B cell (primary cell): ENCODE data around the gene TMEM266. TPM values are rescaled to one million over a fixed set of nuclear protein-coding genes. Genes with fewer than 3 reads are reported as not detected.

Experiments
- ATAC-seq: fragments of 200-7000 bp; cut with Tn5 transposase; one replicate; pipeline ENCODE4 v1.10.0; 2021; ENCODE audit warnings: low read depth, mild to moderate bottlenecking, moderate number of reproducible peaks, moderate library complexity
- CTCF ChIA-PET: fragments of 350-600 bp; sonication (Branson Sonifier 250); formaldehyde crosslinking; loops from one replicate; lab custom pipeline; 2021; ENCODE audit warnings: antibody characterized with exemption, inconsistent platforms; lab: Charles Lee
- POLR2A ChIA-PET: fragments of 350-600 bp; sonication (Branson Sonifier 250); formaldehyde crosslinking; loops from one replicate; lab custom pipeline; 2021; ENCODE audit warnings: antibody characterized with exemption; lab: Charles Lee
- DNase-seq: peaks from one replicate; pipeline ENCODE4 v3.0.0; 2013
- H2AFZ ChIP-seq: 2 replicates; pipeline ENCODE4 v1.6.1; 2012; ENCODE audit warnings: mild to moderate bottlenecking, low read depth, low read length; ENCODE audit not compliant: insufficient read depth, poor library complexity, severe bottlenecking
- H3K27ac ChIP-seq, 2 donors: 1 replicate in 1 of 2; 2 replicates in 1 of 2; pipeline ENCODE4 v1.5.1; 2012 to 2013; ENCODE audit warnings: low read length in 2 of 2, mild to moderate bottlenecking in 2 of 2, moderate library complexity in 1 of 2
- H3K27me3 ChIP-seq, 4 experiments: fragments of 200-600 bp in 1 of 4; sonication (generic) in 1 of 4; replicated peaks in 1 of 4; 1 replicate in 2 of 4; 2 replicates in 2 of 4; pipeline versions ENCODE4 v1.6.1 to v1.7.0; 2013 to 2016; ENCODE audit warnings: low read length in 3 of 4, mild to moderate bottlenecking in 2 of 4, mixed read lengths in 1 of 4, moderate library complexity in 1 of 4; ENCODE audit not compliant: insufficient read depth in 4 of 4, control insufficient read depth in 3 of 4; ENCODE audit errors: control extremely low read depth in 1 of 4
- H3K36me3 ChIP-seq, 2 experiments: replicated peaks in 1 of 2; 1 replicate in 1 of 2; 2 replicates in 1 of 2; pipeline versions ENCODE4 v1.6.1 to v1.7.1; 2013; ENCODE audit warnings: low read length in 1 of 2; ENCODE audit not compliant: insufficient read depth in 2 of 2, control insufficient read depth in 1 of 2; ENCODE audit errors: control extremely low read depth in 1 of 2, extremely low read depth in 1 of 2
- H3K4me1 ChIP-seq, 2 donors: fragments of 200-600 bp in 1 of 2; sonication (generic) in 1 of 2; 1 replicate in 1 of 2; 2 replicates in 1 of 2; pipeline versions ENCODE4 v1.5.1 to v1.6.1; 2013 to 2017; ENCODE audit warnings: low read length in 2 of 2; ENCODE audit not compliant: control insufficient read depth in 2 of 2, insufficient read depth in 2 of 2
- H3K4me2 ChIP-seq: replicated peaks from 2 replicates; pipeline ENCODE3; 2012; ENCODE audit warnings: mild to moderate bottlenecking, low read depth, low read length; ENCODE audit not compliant: poor library complexity, severe bottlenecking
- H3K4me3 ChIP-seq, 5 experiments: fragments of 200-600 bp in 1 of 5; sonication (generic) in 1 of 5; 1 replicate in 3 of 5; 2 replicates in 2 of 5; pipeline versions ENCODE4 v1.5.1 to v1.7.0; 2011 to 2016; ENCODE audit warnings: low read length in 4 of 5, mild to moderate bottlenecking in 4 of 5, low read depth in 2 of 5, control low read depth in 1 of 5, moderate library complexity in 1 of 5; ENCODE audit not compliant: insufficient read depth in 1 of 5; ENCODE audit errors: control extremely low read depth in 1 of 5, extremely low read depth in 1 of 5
- H3K79me2 ChIP-seq: fragments of 200-600 bp; sonication (generic); one replicate; pipeline ENCODE4 v1.6.0; 2016; ENCODE audit warnings: low read length; ENCODE audit not compliant: control insufficient read depth, insufficient read depth
- H3K9ac ChIP-seq: fragments of 200-600 bp; sonication (generic); 2 replicates; pipeline ENCODE4 v1.6.1; 2017; ENCODE audit warnings: mild to moderate bottlenecking, low read length, moderate library complexity
- H3K9me3 ChIP-seq, 3 donors: one replicate each; pipeline versions ENCODE4 v1.6.1 to v1.7.1; 2013; ENCODE audit warnings: low read length in 2 of 3; ENCODE audit not compliant: control insufficient read depth in 2 of 3, insufficient read depth in 1 of 3; ENCODE audit errors: control extremely low read depth in 1 of 3
- H4K20me1 ChIP-seq: 2 replicates; pipeline ENCODE4 v1.6.0; 2012; ENCODE audit warnings: mild to moderate bottlenecking, low read length; ENCODE audit not compliant: insufficient read depth, control insufficient read depth, poor library complexity, severe bottlenecking
- H3K27ac Mint-ChIP-seq: one replicate; pipeline ENCODE4 v1.8.0; 2021; ENCODE audit warnings: mixed read lengths
- H3K27me3 Mint-ChIP-seq: one replicate; pipeline ENCODE4 v1.8.0; 2021; ENCODE audit warnings: mixed read lengths
- H3K4me1 Mint-ChIP-seq: one replicate; pipeline ENCODE4 v1.8.0; 2021; ENCODE audit warnings: mixed read lengths
- H3K4me3 Mint-ChIP-seq: one replicate; pipeline ENCODE4 v1.8.0; 2021; ENCODE audit warnings: mixed read lengths
- H3K9me3 Mint-ChIP-seq: one replicate; pipeline ENCODE4 v1.8.0; 2022; ENCODE audit warnings: mixed read lengths; ENCODE audit not compliant: insufficient read depth
- EZH2 ChIP-seq: IDR thresholded peaks from 2 replicates; pipeline ENCODE4 v1.6.1; 2012; ENCODE audit warnings: borderline replicate concordance, low read depth, mild to moderate bottlenecking, moderate library complexity, low read length; ENCODE audit not compliant: insufficient read depth, poor library complexity, severe bottlenecking
- WGBS: methylation state at CpG from one replicate; pipeline ENCODE4 v1.1.5; 2013; ENCODE audit warnings: missing lambda C conversion rate; ENCODE audit not compliant: insufficient coverage; 5-methylcytosine and 5-hydroxymethylcytosine counted together
- intact Hi-C: fragments of 100-400 bp; cut with micrococcal nuclease; formaldehyde crosslinking; loops from one replicate; pipeline ENCODE4 v1.10.0; 2022
- polyA plus RNA-seq: library from polyadenylated mRNA; depleted of rRNA; stranded (reverse); fragments of >200 nt; gene quantifications from 2 replicates; pipeline ENCODE4 v1.2.3, GENCODE V29; 2012
- total RNA-seq, 2 donors: library from RNA; stranded (reverse); fragments of 120-200 nt in 1 of 2; gene quantifications; 1 replicate in 1 of 2; 2 replicates in 1 of 2; pipeline versions ENCODE4 v1.2.3 to v1.2.4, GENCODE V29; 2013 to 2022
- TF ChIP-seq, protein P1 (sequence below): fragments of 200-600 bp; IDR thresholded peaks from one replicate; pipeline ENCODE4 v1.8.0; 2022; ENCODE audit warnings: antibody characterized with exemption, mild to moderate bottlenecking

TMEM266 gene
- total and polyA plus RNA-seq, 2 donors (not counting 1 experiment from before 2014, with no cell fraction given): not detected

DNA sequence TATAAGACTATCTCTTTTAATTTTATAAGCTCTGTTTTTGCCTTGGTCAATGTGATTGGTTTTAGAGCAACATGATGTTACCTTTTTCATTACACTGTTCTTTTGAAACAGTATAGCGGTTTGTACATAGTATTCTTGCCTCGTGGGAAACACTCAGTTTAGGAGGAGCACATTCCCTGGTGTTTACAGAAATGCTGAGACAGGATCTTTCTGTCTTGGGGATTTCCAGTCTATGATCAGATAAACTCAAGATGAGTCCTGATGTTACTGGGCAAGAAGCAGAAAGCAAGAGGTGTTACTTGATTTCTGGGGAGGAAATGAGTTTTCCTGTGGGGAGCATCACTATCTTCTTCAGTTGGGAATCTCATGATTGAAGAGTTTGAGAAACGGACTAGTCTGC, 2.5 kb downstream of the TMEM266 start:
- no peak for TF ChIP-seq EZH2
- TF ChIP-seq, protein P1, sequence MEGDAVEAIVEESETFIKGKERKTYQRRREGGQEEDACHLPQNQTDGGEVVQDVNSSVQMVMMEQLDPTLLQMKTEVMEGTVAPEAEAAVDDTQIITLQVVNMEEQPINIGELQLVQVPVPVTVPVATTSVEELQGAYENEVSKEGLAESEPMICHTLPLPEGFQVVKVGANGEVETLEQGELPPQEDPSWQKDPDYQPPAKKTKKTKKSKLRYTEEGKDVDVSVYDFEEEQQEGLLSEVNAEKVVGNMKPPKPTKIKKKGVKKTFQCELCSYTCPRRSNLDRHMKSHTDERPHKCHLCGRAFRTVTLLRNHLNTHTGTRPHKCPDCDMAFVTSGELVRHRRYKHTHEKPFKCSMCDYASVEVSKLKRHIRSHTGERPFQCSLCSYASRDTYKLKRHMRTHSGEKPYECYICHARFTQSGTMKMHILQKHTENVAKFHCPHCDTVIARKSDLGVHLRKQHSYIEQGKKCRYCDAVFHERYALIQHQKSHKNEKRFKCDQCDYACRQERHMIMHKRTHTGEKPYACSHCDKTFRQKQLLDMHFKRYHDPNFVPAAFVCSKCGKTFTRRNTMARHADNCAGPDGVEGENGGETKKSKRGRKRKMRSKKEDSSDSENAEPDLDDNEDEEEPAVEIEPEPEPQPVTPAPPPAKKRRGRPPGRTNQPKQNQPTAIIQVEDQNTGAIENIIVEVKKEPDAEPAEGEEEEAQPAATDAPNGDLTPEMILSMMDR: no peak
- Histone ChIP-seq H4K20me1 (no peaks in the 10 kb centered on the region), H3K36me3 (no peaks in the 10 kb centered on the region), H3K9me3 (no peaks in the 10 kb centered on the region), H3K79me2 (no peaks in the 10 kb centered on the region), H3K4me2 (no peak overlapping the region), H3K27me3 (peaks cover 0 to 41% (median 23%) of the 10 kb centered on the region in 4 experiments), H3K4me1 (peaks cover 24 to 26% of the 10 kb centered on the region in 2 donors), H3K9ac (no peak overlapping the region), H3K27ac (no peak overlapping the region), H2AFZ (no peak overlapping the region), H3K4me3 (no peak overlapping the region)
- peaks cover 59% of the 10 kb centered on the region for H3K27me3 Mint-ChIP-seq
- peaks cover 28% of the 10 kb centered on the region for H3K4me1 Mint-ChIP-seq
- no peak overlapping the region for H3K27ac Mint-ChIP-seq
- ChIA-PET POLR2A (no interaction called here), CTCF (interaction anchor here (6.7 kb wide), 1 partner anchor 77 kb away, joined by 97 read pairs; no protein-coding TSS in a partner anchor)
- DNase-seq (no peak), ATAC-seq (no peak)
- intact Hi-C loops: no loop called here
- 86% methylated on average over 3 of the region's 3 CpGs for WGBS
- H3K4me3 Mint-ChIP-seq: no peak overlapping the region
- no peaks in the 10 kb centered on the region for H3K9me3 Mint-ChIP-seq

DNA sequence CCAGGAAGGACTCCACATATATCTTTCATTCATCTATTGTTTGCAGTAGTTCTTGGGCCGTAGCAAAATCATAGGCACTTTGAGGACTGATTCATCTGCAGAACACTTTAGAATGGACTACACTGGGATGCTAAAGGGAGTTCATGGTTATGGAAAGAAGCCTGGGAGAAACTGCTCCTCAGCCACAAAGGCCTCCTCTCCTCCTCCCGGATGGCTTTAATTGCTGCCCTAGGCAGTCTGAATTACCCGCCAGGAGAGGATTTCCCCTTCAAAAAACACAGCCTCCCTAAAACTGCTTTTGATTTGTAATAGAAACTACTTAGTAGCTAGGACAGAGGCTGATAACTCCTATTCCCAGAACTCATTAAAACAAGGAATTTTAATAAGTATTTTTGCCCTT, 4.6 kb downstream of the TMEM266 start:
- POLR2A ChIA-PET: no interaction called here
- Histone ChIP-seq H3K9ac (no peak overlapping the region), H3K79me2 (no peaks in the 10 kb centered on the region), H3K27ac (no peak overlapping the region), H3K36me3 (no peaks in the 10 kb centered on the region), H3K4me2 (no peak overlapping the region), H3K9me3 (no peaks in the 10 kb centered on the region), H3K4me3 (no peak overlapping the region), H3K27me3 (peaks cover 0 to 24% (median 11%) of the 10 kb centered on the region in 4 experiments), H2AFZ (no peak overlapping the region), H4K20me1 (no peaks in the 10 kb centered on the region), H3K4me1 (peaks cover 8 to 10% of the 10 kb centered on the region in 2 donors)
- no CpG with 5 or more reads among the region's 3 CpGs for WGBS
- intact Hi-C loops: no loop called here
- Mint-ChIP-seq H3K27ac (no peak overlapping the region), H3K9me3 (no peaks in the 10 kb centered on the region), H3K27me3 (peaks cover 45% of the 10 kb centered on the region), H3K4me1 (peaks cover 12% of the 10 kb centered on the region), H3K4me3 (no peak overlapping the region)
- DNase-seq (no peak), ATAC-seq (no peak)
- TF ChIP-seq EZH2: no peak
- CTCF ChIA-PET: interaction anchor here (0.8 to 3.1 kb wide), 2 partner anchors 72 to 75 kb away, joined by 3 to 8 read pairs; no protein-coding TSS in a partner anchor
